Common myeloid progenitor, CD34-positive (primary cell): ENCODE results near the gene EPYC. TPM values are rescaled to one million over a fixed set of nuclear protein-coding genes. Genes with fewer than 3 reads are reported as not detected.
A peak's percentile ranks its signal among the peaks of the same experiment; 100 is the strongest.

Experiments
- CTCF ChIA-PET: fragments of 350-600 bp; sonication (Branson Sonifier 250); formaldehyde crosslinking; loops from one replicate; lab custom pipeline; 2021; ENCODE audit warnings: antibody characterized with exemption; lab: Charles Lee
- POLR2A ChIA-PET: fragments of 350-600 bp; sonication (Branson Sonifier 250); formaldehyde crosslinking; loops from one replicate; lab custom pipeline; 2021; ENCODE audit warnings: antibody characterized with exemption; lab: Charles Lee
- DNase-seq, 3 donors: peaks; one replicate each; pipeline versions ENCODE4 v3.0.0 to v3.0.0-alpha.2; 2013
- H3K27ac ChIP-seq, 2 experiments: 1 replicate in 1 of 2; 2 replicates in 1 of 2; pipeline ENCODE4 v1.7.0; 2013; ENCODE audit warnings: inconsistent platforms in 2 of 2, low read length in 2 of 2, mild to moderate bottlenecking in 2 of 2, low read depth in 1 of 2, moderate library complexity in 1 of 2; ENCODE audit not compliant: severe bottlenecking in 2 of 2, insufficient read depth in 1 of 2, poor library complexity in 1 of 2
- H3K27me3 ChIP-seq, 5 experiments: replicated peaks in 2 of 5; 1 replicate in 3 of 5; 2 replicates in 2 of 5; pipeline versions ENCODE4 v1.6.1 to v1.7.0; 2013; ENCODE audit warnings: low read length in 4 of 5, mild to moderate bottlenecking in 2 of 5, moderate library complexity in 2 of 5, inconsistent platforms in 1 of 5; ENCODE audit not compliant: insufficient read depth in 5 of 5, control insufficient read depth in 4 of 5
- H3K36me3 ChIP-seq, 4 experiments: 1 replicate in 2 of 4; 2 replicates in 2 of 4; pipeline versions ENCODE4 v1.6.1 to v1.7.0; 2013; ENCODE audit warnings: low read length in 3 of 4, control low read depth in 1 of 4, mild to moderate bottlenecking in 1 of 4; ENCODE audit not compliant: control insufficient read depth in 4 of 4, insufficient read depth in 4 of 4
- H3K4me1 ChIP-seq, 4 experiments: 1 replicate in 3 of 4; 2 replicates in 1 of 4; pipeline versions ENCODE4 v1.6.1 to v1.7.1; 2013; ENCODE audit warnings: low read length in 3 of 4, mild to moderate bottlenecking in 3 of 4, control low read depth in 1 of 4, inconsistent platforms in 1 of 4, moderate library complexity in 1 of 4; ENCODE audit not compliant: control insufficient read depth in 4 of 4, insufficient read depth in 4 of 4; ENCODE audit errors: control extremely low read depth in 1 of 4
- H3K4me3 ChIP-seq, 7 experiments: 1 replicate in 4 of 7; 2 replicates in 3 of 7; pipeline versions ENCODE4 v1.5.1 to v1.7.0; 2013; ENCODE audit warnings: mild to moderate bottlenecking in 7 of 7, low read length in 6 of 7, moderate library complexity in 6 of 7, inconsistent platforms in 2 of 7, low read depth in 2 of 7, control low read depth in 1 of 7; ENCODE audit not compliant: insufficient read depth in 4 of 7, control insufficient read depth in 1 of 7; ENCODE audit errors: extremely low read depth in 1 of 7
- H3K9me3 ChIP-seq, 5 experiments: 1 replicate in 4 of 5; 2 replicates in 1 of 5; pipeline versions ENCODE4 v1.6.1 to v1.7.1; 2013; ENCODE audit warnings: low read length in 4 of 5, mild to moderate bottlenecking in 2 of 5, inconsistent platforms in 1 of 5, low read depth in 1 of 5, moderate library complexity in 1 of 5; ENCODE audit not compliant: control insufficient read depth in 4 of 5, insufficient read depth in 2 of 5; ENCODE audit errors: control extremely low read depth in 1 of 5
- WGBS: methylation state at CpG from one replicate; pipeline ENCODE4 v1.1.5; 2013; ENCODE audit not compliant: insufficient coverage; 5-methylcytosine and 5-hydroxymethylcytosine counted together
- polyA plus RNA-seq: library from polyadenylated mRNA; unstranded; fragments of 120-200 nt; gene quantifications from one replicate; pipeline ENCODE4 v1.2.1, GENCODE V29; 2013

EPYC gene
- not detected for polyA plus RNA-seq

GRCh38 chr12:91004872-91005271, at the start of gene EPYC:
Gene EPYC, minus strand, starts transcription at chr12:91004972. Its CDS starts 2,407 bp downstream, at chr12:91002565.
- POLR2A ChIA-PET, result no interaction called here
- CTCF ChIA-PET, result interaction anchor here (1.1 to 1.3 kb wide), 2 partner anchors 12 to 27 kb away, joined by 3 to 4 read pairs; no protein-coding TSS in a partner anchor
- Histone ChIP-seq H3K4me3 (no peak within 1 kb of the TSS), H3K4me1 (no peaks in the 10 kb centered on the region), H3K27me3 (no peaks in the 10 kb centered on the region), H3K9me3 (no peaks in the 10 kb centered on the region), H3K36me3 (no peaks in the 10 kb centered on the region), H3K27ac (no peak within 1 kb of the TSS)
- DNase-seq, result no peak

GRCh38 chr12:91053951-91054715, 49.4 kb upstream of the EPYC start:
- Histone ChIP-seq H3K27me3 (no peaks in the 10 kb centered on the region), H3K27ac (no peak overlapping the region), H3K9me3 (no peaks in the 10 kb centered on the region), H3K4me1 (no peaks in the 10 kb centered on the region), H3K36me3 (no peaks in the 10 kb centered on the region), H3K4me3 (no peak overlapping the region)
- peak; percentile 46 to 76 (median 66) for DNase-seq
- POLR2A ChIA-PET, result no interaction called here
- CTCF ChIA-PET, result no interaction called here
- WGBS, result 100% methylated on average over 2 of the region's 4 CpGs

GRCh38 chr12:91052026-91052425, 47.3 kb upstream of the EPYC start:
- ChIA-PET POLR2A (no interaction called here), CTCF (no interaction called here)
- Histone ChIP-seq H3K9me3 (no peaks in the 10 kb centered on the region), H3K27me3 (no peaks in the 10 kb centered on the region), H3K4me1 (no peaks in the 10 kb centered on the region), H3K36me3 (no peaks in the 10 kb centered on the region), H3K27ac (no peak overlapping the region), H3K4me3 (no peak overlapping the region)
- DNase-seq, result no peak

GRCh38 chr12:91044586-91044985, 39.8 kb upstream of the EPYC start:
- ChIA-PET POLR2A (no interaction called here), CTCF (no interaction called here)
- no peaks in the 10 kb centered on the region for H3K9me3 ChIP-seq
- H3K4me1 ChIP-seq, result no peaks in the 10 kb centered on the region
- 100% methylated on average over 1 of the region's 2 CpGs for WGBS
- DNase-seq, result no peak
- H3K4me3 ChIP-seq, result no peak overlapping the region
- H3K36me3 ChIP-seq, result no peaks in the 10 kb centered on the region
- no peaks in the 10 kb centered on the region for H3K27me3 ChIP-seq
- no peak overlapping the region for H3K27ac ChIP-seq

- no peaks in the 10 kb centered on the region for H3K27me3 ChIP-seq
- no peaks in the 10 kb centered on the region for H3K9me3 ChIP-seq
- no peaks in the 10 kb centered on the region for H3K36me3 ChIP-seq
- no peak overlapping the region for H3K27ac ChIP-seq
- no peak overlapping the region for H3K4me3 ChIP-seq
- CTCF ChIA-PET, result no interaction called here
- 90% methylated on average over 2 of the region's 4 CpGs for WGBS
- no peaks in the 10 kb centered on the region for H3K4me1 ChIP-seq
- POLR2A ChIA-PET, result no interaction called here
- DNase-seq, result no peak
These were observed 38.6 kb upstream of the EPYC start for GRCh38 chr12:91043408-91043807.

- POLR2A ChIA-PET, result no interaction called here
- Histone ChIP-seq H3K36me3 (no peaks in the 10 kb centered on the region), H3K27ac (no peak overlapping the region), H3K4me3 (no peak overlapping the region), H3K4me1 (no peaks in the 10 kb centered on the region), H3K9me3 (no peaks in the 10 kb centered on the region), H3K27me3 (no peaks in the 10 kb centered on the region)
- no peak for DNase-seq
- no CpG with 5 or more reads among the region's 1 CpG for WGBS
- CTCF ChIA-PET, result no interaction called here
These were observed 35.5 kb upstream of the EPYC start for GRCh38 chr12:91040096-91040755.

- Histone ChIP-seq H3K9me3 (no peaks in the 10 kb centered on the region), H3K36me3 (no peaks in the 10 kb centered on the region), H3K4me3 (no peak overlapping the region), H3K27ac (no peak overlapping the region), H3K27me3 (peaks cover 0 to 2% (median 0%) of the 10 kb centered on the region in 5 experiments), H3K4me1 (peaks cover 6 to 15% (median 8%) of the 10 kb centered on the region in 4 experiments)
- ChIA-PET CTCF (no interaction called here), POLR2A (no interaction called here)
- no peak for DNase-seq
These were observed 32.5 kb upstream of the EPYC start for GRCh38 chr12:91037276-91037675.
